OCI-LY7 (cell line): ENCODE data around the gene ZNF81.

Source experiments
- CTCF ChIP-seq: fragments of 200-600 bp; sonication (generic); conservative IDR thresholded peaks from 2 replicates; pipeline ENCODE4 v1.5.1; 2014; ENCODE audit warnings: mild to moderate bottlenecking, antibody characterized with exemption, low read length, moderate library complexity, mixed read lengths
- EZH2phosphoT487 ChIP-seq: fragments of 200-600 bp; sonication (generic); IDR thresholded peaks from 2 replicates; pipeline ENCODE4 v1.6.1; 2018; ENCODE audit warnings: low read depth, borderline replicate concordance, mild to moderate bottlenecking, mixed run types, antibody characterized with exemption, low read length, moderate library complexity, mixed read lengths

- TF ChIP-seq CTCF (peak; percentile 62), EZH2phosphoT487 (no peak)
These were observed 122.2 kb downstream of the ZNF81 start for GRCh38 chrX:47958761-47959342.
